ENCODE results near the gene ONECUT3.
A peak's percentile ranks its signal among the peaks of the same experiment; 100 is the strongest.
"Not testable (repeated sequence)": the region's sequence is repeated elsewhere in the genome, so short reads cannot be mapped to it uniquely, and the experiment has no call there.

Gene ONECUT3

DNA sequence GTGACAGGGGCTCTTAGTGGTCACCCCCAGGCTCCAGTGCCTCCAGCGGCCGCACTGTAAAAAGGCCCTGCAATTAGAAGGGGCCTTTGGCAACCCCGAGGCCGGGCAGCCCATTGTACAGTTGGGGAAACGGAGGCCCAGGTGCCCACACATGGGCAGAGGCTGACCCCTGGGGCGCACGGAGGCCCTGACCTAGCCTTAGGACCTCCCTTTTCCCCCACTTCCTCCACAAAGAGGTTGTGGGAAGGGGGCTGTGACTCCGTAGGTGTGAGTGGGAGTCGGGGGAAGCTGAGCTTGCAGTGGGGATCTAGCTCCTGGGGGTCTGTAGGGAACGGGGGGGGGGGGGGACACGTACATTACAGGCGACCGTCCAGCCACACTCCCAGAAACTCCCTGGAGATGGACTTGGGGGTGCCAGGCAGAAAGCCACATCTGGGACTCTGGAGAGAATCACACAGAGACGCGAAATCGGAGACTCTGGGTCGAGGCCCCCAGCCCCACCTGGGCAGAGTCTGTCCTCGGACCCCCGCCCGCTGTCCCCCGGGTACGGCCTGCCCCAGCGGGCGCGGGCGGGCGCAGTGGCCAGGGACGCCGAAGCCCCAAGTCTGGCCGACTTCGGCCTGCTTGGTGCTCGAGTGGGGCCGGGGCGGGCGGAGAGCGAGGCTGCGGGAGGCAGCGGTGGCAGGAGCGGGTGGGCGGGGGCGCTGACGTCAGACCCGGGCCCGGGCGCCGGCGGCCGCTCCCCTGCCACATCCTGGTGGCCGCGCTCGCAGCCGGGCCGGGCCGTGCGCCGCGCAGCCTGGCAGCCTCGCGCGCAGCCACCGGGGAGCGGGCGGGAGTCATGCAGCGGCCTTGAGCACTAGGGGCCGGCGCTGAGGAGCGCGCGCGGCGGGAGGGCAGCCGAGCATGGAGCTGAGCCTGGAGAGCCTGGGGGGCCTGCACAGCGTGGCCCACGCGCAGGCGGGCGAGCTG is at the start of gene ONECUT3:
Gene ONECUT3, plus strand, starts transcription at position 750 of the 972 bp plus-strand sequence. Its CDS starts 157 bp downstream, at position 907.
- no peak for DNase-seq

DNA sequence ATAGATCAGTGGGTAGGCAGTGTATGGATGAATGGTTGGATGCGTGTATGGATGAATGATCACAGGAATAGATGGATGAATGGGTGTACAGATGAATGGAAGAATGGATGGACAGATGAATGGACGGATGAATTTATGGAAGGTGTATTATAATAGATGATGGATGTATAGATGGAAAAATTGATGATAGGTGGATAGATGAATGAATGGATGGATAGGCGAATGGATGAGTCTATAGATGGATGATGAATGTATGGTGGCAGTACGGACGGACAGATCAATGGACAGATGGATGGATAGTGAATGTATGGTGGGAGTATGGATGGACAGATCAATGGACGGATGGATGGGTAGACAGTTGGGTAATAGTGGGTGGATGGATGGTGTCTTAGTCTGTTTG is 49.0 kb upstream of the ONECUT3 start:
- no peak for DNase-seq

DNA sequence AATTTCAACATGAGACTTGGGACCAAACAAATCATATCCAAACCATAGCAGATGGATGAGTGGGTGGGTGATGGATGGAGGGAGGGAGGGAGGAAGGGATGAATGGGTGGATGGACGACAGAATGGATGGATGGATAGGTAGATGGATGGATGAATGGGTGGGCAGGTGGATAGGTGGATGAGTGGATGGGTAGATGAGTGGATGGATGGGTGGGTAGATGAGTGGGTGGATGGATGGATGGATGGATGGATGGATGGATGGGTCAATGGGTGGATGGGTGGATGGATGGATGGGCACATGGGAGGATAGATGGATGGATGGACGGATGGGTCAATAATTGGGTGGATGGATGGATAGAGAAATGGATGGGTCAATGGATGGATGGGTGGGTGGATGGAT is 47.9 kb upstream of the ONECUT3 start:
- no peak for DNase-seq

DNA sequence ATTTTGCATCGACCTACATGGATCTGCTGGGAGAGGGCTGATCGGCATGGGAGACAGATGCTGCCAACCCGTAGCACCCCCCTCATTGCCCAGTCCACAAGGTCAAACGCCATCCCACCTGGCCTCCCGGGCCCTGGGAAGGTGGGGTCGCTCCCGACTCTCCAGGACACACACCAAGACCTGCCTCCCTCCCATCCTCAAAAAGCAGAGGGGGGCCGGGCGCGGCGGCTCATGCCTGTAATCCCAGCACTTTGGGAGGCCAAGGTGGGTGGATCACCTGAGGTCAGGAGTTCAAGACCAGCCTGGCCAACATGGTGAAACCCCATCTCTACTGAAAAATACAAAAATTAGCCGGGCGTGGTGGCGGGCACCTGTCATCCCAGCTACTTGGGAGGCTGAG is 46.7 kb upstream of the ONECUT3 start:
- not testable (repeated sequence) for DNase-seq

DNA sequence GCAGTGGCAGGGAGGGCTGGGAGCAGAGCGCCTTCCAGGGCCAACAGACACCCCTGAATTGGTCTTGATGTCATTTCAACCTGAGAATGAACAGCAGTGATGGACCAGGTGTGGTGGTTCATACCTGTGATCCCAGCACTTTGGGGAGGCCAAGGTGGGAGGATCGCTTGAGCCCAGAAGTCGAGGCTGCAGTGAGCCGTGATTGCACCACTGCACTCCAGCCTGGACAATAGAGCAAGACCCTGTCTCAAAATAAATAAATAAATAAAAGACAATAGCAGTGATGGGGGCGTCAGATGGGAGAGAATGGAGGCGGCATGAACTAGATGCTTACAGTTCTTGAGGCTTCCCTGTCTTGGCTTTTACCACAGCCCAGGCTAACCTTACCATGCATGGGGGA is 46.1 kb upstream of the ONECUT3 start:
- no peak for DNase-seq

DNA sequence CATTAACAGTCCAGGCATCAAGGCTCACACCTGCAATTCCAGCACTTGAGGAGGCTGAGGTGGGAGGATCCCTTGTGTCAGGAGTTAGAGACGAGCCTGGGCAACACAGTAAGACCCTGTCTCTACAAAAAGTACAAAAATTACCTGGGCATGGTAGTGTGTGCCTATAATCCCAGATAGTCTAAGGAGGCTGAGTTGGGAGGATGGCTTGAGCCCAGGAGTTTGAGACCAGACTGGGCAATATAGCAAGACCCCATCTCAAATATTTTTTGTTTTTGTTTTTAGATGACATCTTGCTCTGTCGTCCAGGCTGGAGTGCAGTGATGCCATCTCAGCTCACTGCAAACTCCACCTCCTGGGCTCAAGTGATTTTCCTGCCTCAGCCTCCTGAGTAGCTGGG is 40.1 kb upstream of the ONECUT3 start:
- no peak for DNase-seq

DNA sequence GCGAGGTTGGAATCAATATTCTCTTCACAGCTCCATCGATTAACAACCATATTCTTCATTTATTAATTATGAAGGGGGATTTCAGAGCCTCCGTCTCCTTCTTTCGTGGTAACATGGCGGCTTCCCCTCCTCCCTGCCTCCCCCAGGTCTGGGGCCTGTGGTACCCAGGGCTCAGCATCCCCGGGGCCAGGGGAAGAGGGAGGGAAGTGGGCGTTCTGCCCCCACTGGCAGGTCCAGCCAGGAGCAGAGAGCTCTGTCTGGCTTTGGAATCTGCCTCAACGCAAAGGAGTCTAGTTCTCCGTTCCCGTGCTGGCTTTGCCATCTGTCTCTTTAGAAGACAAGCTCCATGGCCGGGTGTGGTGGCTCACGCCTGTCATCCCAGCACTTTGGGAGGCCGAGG is 37.8 kb upstream of the ONECUT3 start:
- no peak for DNase-seq

DNA sequence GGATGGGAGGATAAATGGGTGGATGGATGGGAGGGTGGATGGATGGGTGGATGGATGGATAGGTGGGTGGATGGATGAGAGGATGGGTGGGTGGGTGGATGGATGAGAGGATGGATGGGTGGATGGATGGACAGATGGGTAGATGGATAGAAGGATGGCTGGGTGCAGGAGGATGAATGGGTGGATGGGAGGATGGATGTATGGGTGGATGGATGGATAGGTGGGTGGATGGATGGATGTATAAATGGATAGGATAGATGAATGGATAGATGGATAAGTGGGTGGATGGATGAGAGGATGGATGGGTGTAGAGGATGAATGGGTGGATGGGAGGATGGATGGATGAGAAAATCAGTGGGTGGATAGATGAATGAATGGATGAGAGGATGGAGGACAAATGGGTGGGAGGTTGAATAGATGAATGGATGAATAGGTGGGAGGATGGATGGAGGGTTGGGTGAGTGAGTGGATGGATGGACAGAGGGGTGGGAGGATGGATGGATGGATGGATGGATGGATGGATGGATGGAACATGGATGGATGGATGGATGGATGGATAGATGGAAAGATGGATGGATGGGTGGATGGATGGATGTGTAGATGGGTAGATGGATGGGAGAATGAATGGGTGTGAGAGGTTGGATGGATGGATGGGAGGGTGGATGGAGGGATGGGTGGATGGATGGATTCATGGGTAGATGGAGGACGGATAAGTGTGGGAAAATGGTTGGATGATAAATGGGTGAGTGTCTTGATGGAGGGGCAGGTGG is 35.9 kb upstream of the ONECUT3 start:
- no peak for DNase-seq

DNA sequence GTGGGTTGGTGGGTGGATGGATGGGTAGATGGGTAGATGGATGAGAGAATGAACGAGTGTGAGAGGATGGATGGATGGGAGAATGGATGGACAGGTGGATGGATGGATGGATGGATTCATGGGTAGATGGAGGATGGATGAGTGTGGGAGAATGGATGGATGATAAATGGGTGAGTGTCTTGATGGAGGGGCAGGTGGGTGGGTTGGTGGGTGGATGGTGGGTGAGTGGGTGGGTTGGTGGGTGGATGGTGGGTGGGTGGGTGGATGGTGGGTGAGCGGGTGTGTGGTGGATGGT is 35.4 kb upstream of the ONECUT3 start:
- no peak for DNase-seq

DNA sequence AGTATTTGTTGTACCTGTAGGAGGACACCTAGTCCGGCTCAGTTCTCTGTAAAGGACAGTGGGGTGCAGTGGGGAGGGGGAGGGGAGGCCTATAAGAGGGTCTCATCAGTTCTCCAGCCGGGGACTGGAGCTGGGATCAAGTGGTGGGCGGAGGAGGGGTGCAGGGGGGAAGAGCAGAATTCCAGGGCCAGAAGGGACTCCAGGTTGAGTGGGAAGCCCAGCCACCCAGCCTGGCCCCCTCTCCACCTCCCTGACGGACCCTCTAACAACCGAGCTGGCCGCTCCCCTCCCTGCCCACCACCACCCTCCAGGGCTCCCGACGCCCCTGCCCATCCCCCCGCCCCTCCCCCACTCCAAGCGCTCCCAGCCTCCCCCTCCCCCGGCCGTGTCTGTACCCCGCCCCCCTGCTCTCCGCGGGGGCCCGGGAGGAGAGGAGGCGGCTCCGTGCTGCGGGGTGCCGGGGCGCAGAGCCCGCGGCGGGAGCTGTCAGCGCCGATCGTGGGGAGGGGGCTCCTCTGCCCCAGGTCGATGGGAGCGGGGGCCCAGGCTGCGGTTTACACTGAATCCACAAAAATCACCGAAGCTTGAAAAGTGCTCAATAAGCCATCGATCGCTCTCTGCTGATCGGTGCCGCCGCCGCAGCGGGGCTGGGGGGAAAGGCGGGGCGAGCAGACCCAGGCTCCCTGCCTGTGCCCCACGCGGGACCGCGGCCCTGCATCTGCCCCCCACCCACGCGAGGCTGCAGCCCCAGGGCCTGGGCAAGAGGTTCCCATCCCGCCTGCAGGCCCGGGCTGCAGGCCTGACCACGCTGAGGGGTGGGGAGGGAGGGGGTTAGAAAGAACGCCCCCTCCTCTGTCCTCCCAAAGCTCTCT is 34.6 kb upstream of the ONECUT3 start:
- no peak for DNase-seq

DNA sequence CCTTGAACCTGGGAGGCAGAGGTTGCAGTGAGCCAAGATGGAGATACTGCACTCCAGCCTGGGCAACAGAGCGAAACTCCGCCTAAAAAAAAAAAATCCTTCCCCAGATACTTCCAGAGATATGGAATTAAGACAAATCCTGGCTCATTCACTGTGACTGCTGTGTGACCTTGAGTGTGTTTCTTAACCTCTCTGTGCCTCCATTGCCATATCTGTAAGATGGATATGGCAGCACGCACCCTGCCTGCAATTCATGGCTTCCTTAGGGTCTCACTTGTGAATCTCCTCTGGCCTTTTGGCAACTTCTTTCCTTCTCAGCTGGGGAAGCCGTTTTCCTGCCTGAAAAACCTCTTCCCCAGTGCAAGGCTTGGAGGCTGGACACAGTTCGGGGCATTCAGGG is 33.8 kb upstream of the ONECUT3 start:
- no peak for DNase-seq

DNA sequence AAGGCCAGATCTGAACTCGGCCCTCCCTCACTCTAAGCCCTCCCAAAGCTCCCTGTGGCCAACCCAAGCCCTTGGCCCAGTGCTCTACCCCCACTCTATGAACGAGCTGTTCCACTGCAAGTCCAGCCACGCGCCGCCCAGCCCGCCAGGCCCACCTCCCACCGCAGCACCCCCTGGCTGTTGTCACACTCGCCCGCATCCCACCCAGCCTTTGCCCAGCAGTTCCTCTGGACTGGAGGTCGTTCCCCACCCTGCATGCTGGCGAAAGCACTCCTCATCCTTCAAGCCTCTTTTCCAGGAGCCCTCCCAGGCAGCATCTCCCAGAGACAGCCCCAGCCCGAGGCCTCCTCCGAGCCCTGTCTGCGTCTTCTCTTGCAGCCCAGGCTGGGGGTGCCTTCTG is 33.1 kb upstream of the ONECUT3 start:
- DNase-seq = no peak

DNA sequence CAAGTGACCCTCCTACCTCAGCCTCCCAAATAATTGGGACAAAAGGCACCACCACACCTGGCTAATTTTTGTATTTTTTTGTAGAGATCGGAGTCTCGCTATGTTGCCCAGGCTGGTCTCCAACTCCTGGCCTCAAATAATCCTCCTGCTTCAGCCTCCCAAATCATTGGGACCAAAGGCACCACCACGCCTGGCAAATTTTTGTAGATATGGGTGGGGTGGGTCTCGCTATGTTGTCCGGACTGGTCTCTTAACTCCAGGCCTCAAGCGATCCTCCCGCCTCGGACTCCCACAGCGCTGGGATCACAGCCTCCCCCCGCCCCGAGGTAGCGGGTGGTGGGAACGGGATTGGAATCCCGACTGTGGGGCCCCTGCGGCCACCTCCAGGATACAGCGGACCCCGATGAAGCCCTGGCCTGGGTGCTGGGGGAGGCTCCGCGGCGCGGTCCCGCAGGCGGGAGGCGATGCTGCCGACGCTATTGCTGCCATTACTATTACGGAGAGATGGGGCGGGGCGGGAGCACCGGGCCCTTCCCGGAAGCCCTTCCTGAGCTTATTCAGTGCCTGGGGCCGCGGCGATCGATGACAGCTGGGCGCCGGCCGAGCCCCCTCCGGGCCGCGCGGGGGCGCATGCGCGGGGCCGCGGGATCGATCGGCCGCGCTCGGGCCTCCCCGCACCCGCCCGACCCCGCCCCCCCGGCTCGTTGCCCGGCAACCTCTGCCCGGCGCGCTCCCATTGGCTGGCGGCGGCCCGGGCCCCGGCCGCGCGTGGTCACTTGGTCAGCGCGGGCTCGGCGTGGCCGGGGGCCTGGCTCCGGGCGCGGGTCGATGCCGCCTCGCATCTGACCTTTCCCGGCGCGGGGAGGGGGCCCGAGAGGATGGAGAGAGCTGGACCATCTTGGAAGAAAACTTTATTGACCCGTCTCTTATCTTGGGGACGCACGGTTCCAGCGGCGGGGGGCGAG is 27.9 kb upstream of the ONECUT3 start:
- peak; percentile 61 for DNase-seq

DNA sequence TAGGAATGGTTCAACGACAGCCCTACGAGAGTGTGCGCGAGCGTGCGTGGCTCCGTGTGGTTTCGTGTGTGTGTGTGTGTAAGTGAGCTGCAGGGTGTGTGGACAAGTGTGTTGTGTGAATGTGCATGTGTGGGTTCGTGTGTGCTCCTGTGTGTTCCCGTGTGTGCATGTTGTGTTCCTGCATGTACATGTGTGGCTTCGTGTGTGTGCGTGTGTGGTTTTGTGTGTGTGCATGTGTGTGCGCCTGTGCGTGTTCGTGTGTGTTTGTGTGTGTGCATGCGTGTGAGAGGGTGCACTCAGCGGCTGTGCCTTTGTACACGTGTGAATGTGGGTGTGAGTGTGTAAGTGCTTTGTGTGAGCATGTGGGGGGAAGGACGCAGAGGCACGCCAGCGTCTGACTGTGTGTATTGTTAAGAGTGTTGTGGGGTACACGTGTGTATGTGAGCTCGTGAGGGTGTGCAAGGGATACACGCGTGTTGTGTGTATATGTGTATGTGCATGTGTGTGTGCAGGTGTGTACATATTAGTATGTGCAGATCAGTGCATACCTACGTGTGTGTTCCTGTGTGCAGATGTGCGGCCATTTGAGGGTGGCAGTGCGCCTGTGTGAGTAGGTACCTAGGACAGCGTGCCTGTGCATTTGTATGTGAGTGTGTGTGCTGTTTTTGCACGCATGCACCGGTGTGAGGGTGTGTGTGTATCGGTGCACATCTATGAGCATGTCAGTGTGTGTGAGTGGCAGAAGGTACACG is 24.3 kb upstream of the ONECUT3 start:
- no peak for DNase-seq

DNA sequence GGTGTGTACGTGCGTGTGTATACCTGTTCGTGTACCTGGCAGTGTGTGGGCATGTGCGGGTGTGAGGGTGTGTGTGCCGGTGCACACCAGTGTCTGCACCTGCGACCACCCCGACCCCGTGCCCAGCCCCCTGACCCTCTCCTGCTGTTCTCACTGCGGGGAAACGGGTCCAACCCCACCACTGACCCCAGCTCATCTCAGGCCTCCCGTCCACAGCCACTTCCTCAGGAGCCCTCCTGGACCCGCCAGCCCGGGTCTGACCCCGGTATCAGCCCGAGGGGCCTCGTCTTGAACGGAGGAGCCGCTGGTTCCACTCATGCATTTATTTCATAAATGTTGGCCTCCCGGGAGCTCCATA is 23.8 kb upstream of the ONECUT3 start:
- DNase-seq = no peak

DNA sequence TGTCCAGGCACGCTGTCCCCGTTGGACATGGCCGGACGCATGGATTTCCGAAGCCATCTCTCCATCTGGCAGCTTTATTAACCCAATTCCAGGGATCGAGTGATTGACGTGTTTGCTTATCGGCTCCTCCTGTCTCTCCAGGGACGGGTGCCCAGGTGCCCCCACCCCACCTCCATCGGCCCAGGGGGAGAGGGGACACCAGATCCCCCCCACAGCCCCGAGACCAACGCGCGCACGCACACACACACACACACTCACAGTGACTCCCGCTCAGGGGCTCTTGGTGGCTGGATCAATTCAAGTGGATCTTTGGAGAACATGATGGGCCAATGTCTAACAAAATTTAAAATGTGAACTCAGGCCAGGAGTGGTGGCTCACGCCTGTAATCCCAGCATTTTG is 23.1 kb upstream of the ONECUT3 start:
- DNase-seq = no peak

DNA sequence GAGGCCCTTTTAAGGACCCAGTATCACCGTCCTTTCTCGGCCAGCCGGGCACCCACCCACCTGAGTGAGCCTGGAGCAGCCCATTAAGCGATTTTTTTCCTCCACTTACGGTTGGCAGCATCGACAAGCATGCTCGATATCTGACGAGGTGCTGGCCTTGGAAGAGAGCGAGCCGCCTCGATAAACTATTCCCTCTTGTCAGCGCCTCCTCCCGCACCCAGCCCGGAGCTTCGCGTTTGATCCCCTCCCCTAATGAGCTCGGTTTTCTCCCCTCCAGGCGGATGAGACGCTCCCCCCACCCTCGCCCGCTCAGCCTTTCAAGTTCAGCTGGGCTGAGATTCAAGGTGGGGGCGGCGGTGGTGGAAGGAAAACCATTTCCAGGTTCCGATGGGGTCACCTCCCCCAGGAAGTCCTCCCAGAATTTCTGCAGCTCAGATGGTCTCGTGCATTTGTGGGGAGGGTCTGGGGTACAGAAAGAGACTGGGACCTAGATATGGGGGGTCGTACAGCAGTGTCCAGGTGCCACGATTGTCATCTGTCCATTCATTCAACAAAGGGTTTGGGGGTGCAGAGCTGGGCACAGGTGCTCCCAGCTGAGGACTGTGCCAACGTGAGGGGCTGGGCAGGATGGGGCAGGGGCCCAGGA is 18.9 kb upstream of the ONECUT3 start:
- DNase-seq = no peak

DNA sequence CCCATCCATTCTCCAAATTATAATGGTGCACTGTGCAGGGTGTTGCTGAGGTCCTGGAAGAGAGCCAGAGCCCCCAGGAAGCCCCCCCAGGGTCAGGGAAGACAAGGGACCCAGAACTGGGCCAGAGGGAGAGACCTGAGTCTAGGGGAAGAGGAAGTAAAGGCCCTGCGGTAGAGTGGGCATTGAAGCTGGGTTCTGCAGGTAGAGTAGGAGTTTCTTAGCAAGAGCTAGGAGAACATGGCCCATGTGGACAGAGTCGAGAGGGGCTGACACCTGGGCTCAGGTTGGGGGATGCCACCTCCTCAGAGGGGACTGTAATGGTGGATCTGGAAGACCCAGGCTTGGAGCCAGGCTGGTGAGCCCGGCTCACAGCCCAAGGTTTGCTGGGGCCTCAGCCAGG is 17.0 kb upstream of the ONECUT3 start:
- DNase-seq = no peak

DNA sequence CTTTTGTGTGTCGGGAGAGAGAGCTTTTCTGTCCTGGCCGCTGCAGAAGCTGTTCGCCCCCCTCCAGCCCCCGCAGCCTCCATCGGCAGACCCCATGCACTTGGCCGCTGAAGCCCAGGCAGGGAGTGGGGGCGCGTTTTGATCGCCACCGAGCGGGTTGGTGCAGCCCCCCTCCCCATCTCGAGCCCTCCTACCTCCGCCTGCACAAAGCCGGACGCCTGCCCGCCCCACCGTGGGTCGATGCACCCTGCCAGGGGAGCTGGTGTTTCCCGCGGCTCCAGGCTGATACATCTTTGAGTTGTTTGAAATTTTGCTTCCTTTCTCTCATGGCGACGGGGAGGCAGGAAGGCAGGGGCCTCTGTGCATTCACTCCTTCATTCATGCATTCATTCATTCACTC is 16.4 kb upstream of the ONECUT3 start:
- DNase-seq = no peak

DNA sequence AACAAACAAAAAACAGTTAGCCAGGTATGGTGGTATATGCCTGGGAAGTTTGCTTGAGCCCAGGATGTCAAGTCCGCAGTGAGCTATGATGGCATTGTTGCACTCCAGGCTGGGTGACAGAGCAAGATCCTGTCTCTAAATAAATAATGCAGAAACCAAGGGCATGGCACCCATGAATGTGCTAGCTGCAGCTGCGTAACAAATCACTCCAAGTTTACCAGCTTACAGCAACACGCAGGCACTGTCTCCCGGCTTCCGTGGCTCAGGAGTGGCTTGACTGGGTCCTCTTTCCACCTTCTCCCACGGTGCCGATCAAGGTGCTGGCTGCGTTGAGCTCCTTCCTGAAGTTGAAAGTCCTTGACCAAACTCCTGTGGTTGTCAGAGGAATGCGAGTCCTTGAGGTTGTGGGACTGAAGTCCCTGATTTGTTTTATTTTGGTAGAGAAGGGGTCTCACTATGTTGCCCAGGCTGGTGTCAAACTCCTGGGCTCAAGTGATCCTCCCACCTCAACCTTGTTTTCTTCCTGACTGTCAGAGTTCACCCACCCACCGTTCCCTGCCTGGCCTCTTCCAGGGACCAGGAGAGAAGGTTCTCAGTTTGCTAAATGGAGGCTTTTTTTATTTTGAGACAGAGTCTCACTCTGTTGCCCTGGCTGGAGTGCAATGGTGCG is 13.2 kb upstream of the ONECUT3 start:
- DNase-seq = no peak
